ENCODE measurements around the gene ZNF79.

ZNF79 gene

GRCh38 chr9:127405344-127406125, 18.6 kb upstream of the ZNF79 start:
- no peak for DNase-seq
- TF ChIP-seq POLR2A (IDR thresholded peaks at IDR 0.05; ENCODE audit: low read length) (no peak), GATA1 (IDR thresholded peaks at IDR 0.05; ENCODE audit: low read depth, low read length) (no peak)

GRCh38 chr9:127406799-127407491, 17.2 kb upstream of the ZNF79 start:
- DNase-seq: no peak
- TF ChIP-seq POLR2A (IDR thresholded peaks at IDR 0.05; ENCODE audit: low read length) (no peak), GATA1 (IDR thresholded peaks at IDR 0.05; ENCODE audit: low read depth, low read length) (no peak)

GRCh38 chr9:127407492-127407843, 16.7 kb upstream of the ZNF79 start:
- DNase-seq: no peak
- no peak for TF ChIP-seq GATA1 (IDR thresholded peaks at IDR 0.05; ENCODE audit: low read depth, low read length)
- TF ChIP-seq POLR2A (IDR thresholded peaks at IDR 0.05; ENCODE audit: low read length): no peak

GRCh38 chr9:127411122-127411521, 13.1 kb upstream of the ZNF79 start:
- TF ChIP-seq POLR2A (IDR thresholded peaks at IDR 0.05; ENCODE audit: low read length): no peak
- no peak for TF ChIP-seq GATA1 (IDR thresholded peaks at IDR 0.05; ENCODE audit: low read depth, low read length)
- DNase-seq: no peak

- TF ChIP-seq POLR2A (IDR thresholded peaks at IDR 0.05; ENCODE audit: low read length): no peak
- DNase-seq: no peak
Measured at GRCh38 chr9:127415141-127415540, 9.0 kb upstream of the ZNF79 start.

- TF ChIP-seq POLR2A (IDR thresholded peaks at IDR 0.05; ENCODE audit: low read length): no peak
- TF ChIP-seq GATA1 (IDR thresholded peaks at IDR 0.05; ENCODE audit: low read depth, low read length): no peak
- no peak for DNase-seq
Measured at GRCh38 chr9:127415657-127416056, 8.5 kb upstream of the ZNF79 start.

- TF ChIP-seq POLR2A (IDR thresholded peaks at IDR 0.05; ENCODE audit: low read length) (no peak), GATA1 (IDR thresholded peaks at IDR 0.05; ENCODE audit: low read depth, low read length) (no peak)
- no peak for DNase-seq
Measured at GRCh38 chr9:127417131-127418036, 6.8 kb upstream of the ZNF79 start.

- no peak for TF ChIP-seq GATA1 (IDR thresholded peaks at IDR 0.05; ENCODE audit: low read depth, low read length)
- TF ChIP-seq POLR2A (IDR thresholded peaks at IDR 0.05; ENCODE audit: low read length): no peak
- DNase-seq: peak; percentile 60 to 62
Measured at GRCh38 chr9:127418037-127418471, 6.1 kb upstream of the ZNF79 start.

- DNase-seq: peak; percentile 47 to 54
- TF ChIP-seq GATA1 (IDR thresholded peaks at IDR 0.05; ENCODE audit: low read depth, low read length) (no peak), POLR2A (IDR thresholded peaks at IDR 0.05; ENCODE audit: low read length) (no peak)
Measured at GRCh38 chr9:127419348-127419747, 4.8 kb upstream of the ZNF79 start.

GRCh38 chr9:127421057-127421456, 3.1 kb upstream of the ZNF79 start:
- TF ChIP-seq GATA1 (IDR thresholded peaks at IDR 0.05; ENCODE audit: low read depth, low read length) (no peak), POLR2A (IDR thresholded peaks at IDR 0.05; ENCODE audit: low read length) (no peak)
- DNase-seq: no peak

GRCh38 chr9:127422133-127422782, 1.9 kb upstream of the ZNF79 start:
- DNase-seq: peak; percentile 75 to 86
- no peak for TF ChIP-seq POLR2A (IDR thresholded peaks at IDR 0.05; ENCODE audit: low read length)
- TF ChIP-seq GATA1 (IDR thresholded peaks at IDR 0.05; ENCODE audit: low read depth, low read length): no peak

- no peak for DNase-seq
- TF ChIP-seq GATA1 (IDR thresholded peaks at IDR 0.05; ENCODE audit: low read depth, low read length): no peak
- no peak for TF ChIP-seq POLR2A (IDR thresholded peaks at IDR 0.05; ENCODE audit: low read length)
Measured at GRCh38 chr9:127422787-127423186, 1.4 kb upstream of the ZNF79 start.

GRCh38 chr9:127423476-127423933, 677 bp upstream of the ZNF79 start:
- no peak for DNase-seq
- no peak for TF ChIP-seq GATA1 (IDR thresholded peaks at IDR 0.05; ENCODE audit: low read depth, low read length)
- TF ChIP-seq POLR2A (IDR thresholded peaks at IDR 0.05; ENCODE audit: low read length): no peak
